Pulmonary artery endothelial cell (primary cell): ENCODE measurements around the gene CFAP20DC. TPM values are rescaled to one million over a fixed set of nuclear protein-coding genes. Genes with fewer than 3 reads are reported as not detected.
"Not testable (repeated sequence)": the region's sequence is repeated elsewhere in the genome, so short reads cannot be mapped to it uniquely, and the experiment has no call there.

Source experiments
- DNase-seq: peaks from one replicate; pipeline ENCODE4 v3.0.0-alpha.2; 2011; ENCODE audit warnings: low read depth, low spot score
- total RNA-seq: library from RNA; depleted of rRNA; stranded (reverse); fragments of >200 nt; gene quantifications from 2 replicates; pipeline ENCODE4 v1.2.3, GENCODE V29; 2014

CFAP20DC gene
- 1.1 and 2.3 TPM in 2 replicates for total RNA-seq

- DNase-seq: peak; percentile 60
These were observed at the start of gene CFAP20DC for GRCh38 chr3:59049671-59050331. Gene CFAP20DC, minus strand, starts transcription at chr3:59050025. Its CDS starts 394 bp downstream, at chr3:59049631.

GRCh38 chr3:59098516-59098915 is 48.7 kb upstream of the CFAP20DC start:
- DNase-seq: not testable (repeated sequence)

GRCh38 chr3:59094446-59094845 is 44.6 kb upstream of the CFAP20DC start:
- DNase-seq: no peak

DNA sequence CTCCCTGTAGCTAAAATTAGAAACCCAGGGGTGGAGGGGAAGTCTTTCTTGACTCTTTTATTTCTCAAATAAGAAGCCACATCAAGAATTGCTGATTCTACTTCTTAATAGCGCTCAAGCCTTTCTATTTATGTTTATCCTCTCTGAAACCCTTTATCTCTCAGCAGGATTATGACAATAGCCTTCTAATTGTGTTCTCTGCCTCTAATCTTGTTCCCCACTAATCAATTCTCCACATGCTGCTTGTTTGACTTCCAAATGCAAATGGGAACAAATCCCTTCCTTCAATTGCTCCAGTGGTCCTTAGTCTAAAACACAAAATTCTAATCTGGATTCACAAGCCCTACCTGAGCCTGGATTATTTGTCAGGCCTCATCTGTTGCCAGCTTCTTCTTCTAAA is 43.7 kb upstream of the CFAP20DC start:
- DNase-seq: no peak

DNA sequence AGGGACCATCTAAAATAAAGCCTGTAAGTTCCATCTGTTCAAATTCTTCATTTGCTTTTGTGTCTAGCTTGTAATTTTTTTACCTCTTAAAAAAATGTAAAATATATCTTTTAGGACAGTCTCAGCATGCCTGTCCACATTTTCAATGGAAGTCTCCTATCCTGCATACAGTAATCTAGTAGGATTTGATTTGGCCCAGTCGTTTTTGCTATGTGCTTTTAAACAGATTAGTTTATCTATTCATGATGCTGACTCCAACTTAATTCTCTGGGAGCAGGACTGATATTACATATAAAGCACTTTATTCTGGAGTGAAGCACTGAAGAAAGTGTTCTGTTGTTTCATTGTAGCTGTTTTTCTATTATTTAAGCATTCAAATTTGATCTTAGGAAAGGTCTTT is 38.9 kb upstream of the CFAP20DC start:
- DNase-seq: no peak

GRCh38 chr3:59085976-59086375 is 36.2 kb upstream of the CFAP20DC start:
- no peak for DNase-seq

DNA sequence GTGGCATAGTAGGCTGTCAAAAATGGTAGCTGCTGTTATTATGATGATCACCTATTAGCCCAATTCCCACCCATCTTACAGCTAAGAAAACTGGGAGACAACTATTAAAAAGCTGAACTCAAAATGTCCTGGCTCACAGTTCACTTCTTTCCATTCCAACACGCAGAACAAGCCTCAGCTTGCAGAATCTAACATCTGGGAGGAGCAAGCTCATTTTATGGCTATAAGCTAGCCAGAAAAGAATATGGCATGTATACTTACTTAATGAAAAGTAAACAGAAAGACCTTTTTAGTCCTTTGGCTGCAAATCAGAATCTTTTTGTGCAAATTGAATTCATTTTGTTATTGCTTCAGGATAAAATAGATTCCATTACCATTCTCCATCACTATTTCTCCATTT is 34.8 kb upstream of the CFAP20DC start:
- DNase-seq: no peak

GRCh38 chr3:59082106-59082505 is 32.3 kb upstream of the CFAP20DC start:
- DNase-seq: no peak

GRCh38 chr3:59081071-59081470 is 31.2 kb upstream of the CFAP20DC start:
- no peak for DNase-seq

DNA sequence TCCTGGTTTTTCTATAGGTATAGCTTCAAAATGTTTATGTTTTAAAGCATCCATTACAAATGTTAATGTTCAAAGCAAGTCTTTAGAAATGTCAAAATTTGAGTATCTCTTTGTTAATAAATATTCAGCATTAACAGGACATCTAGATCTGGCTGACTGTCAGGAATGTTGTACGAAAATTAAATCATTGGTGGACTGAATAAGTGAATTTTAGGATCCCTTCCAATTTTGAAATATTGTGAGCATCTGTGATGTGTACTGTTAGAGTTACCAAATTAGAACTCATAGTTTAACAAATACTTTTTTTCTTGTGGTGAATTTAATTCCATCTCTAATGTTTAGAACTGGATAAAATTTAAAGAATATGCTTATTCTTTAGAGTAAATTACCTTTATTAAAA is 30.1 kb upstream of the CFAP20DC start:
- DNase-seq: no peak

DNA sequence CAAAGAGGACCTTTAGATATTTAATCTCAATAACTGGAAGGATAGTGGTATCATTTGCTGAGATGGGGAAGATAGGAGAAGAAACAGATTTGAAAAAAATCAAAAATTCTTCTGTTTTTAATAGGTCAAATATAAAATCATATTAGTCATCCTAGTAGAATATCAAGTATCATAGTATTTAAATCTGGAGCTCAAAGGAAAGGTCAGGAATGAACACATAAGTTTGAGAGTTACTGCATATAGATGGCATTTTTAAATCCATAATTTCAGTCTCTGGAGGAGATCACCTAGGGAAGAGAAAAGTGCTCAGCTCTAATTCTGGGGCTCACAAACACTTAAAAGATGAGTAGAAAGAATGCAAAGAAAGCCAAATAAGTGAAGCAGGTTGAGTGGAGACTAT is 24.9 kb upstream of the CFAP20DC start:
- no peak for DNase-seq

DNA sequence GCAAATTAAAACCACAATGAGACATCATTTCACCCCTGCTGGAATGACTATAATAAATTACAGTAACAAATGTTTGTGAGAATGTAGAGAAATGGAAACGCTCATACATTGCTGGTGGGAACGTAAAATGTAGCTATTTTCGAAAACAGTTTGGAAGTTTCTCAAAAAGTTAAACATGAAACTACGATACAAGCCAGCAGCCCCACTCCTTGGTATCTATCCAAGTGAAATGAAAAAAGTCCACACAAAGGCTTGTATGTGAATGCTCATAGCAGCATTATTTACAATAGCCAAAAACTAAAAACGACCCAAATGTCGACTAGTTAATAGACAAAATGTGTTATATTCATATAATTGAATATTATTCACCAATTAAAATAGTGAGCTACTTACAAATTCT is 22.9 kb upstream of the CFAP20DC start:
- DNase-seq: no peak

DNA sequence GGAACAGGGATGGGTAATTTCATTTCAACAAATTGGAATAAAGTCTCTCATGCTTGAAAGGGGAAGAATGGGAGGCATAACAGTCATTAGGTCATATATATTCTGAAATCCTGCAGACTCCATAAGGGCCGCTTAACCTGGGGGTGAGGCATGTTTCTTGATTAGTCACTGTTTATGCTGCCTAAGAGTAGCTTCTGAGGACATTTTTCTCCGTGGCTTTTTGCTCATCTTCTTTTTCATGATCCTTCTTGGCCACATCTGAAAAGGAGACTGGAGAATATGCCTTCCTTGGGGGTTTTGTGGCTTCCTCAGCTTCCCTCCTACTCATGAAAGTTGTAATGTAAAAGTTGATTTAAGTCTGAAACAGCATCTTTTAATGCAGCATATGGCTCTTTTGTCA is 20.0 kb upstream of the CFAP20DC start:
- DNase-seq: no peak

DNA sequence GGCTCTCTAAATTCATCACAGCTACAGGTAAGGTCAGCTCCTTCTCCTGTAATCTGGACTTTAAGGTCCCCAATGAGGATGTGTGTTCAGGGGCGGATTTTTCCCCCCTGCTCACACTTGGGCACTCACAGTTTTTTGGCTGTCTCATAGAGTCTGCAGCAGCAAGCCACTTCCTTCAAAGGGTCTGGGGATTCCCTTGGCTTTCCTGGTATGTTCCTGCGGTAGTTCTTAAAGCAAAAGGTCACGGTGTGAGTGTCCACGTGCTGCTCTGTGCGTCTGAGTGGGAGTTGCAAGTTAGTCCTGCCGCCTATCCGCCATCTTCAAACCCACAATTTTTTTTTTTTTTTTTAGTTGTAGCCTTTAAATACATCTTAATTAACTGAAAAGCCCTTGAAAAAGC is 15.4 kb upstream of the CFAP20DC start:
- DNase-seq: no peak

- DNase-seq: no peak
These were observed 14.9 kb upstream of the CFAP20DC start for GRCh38 chr3:59064728-59065127.

DNA sequence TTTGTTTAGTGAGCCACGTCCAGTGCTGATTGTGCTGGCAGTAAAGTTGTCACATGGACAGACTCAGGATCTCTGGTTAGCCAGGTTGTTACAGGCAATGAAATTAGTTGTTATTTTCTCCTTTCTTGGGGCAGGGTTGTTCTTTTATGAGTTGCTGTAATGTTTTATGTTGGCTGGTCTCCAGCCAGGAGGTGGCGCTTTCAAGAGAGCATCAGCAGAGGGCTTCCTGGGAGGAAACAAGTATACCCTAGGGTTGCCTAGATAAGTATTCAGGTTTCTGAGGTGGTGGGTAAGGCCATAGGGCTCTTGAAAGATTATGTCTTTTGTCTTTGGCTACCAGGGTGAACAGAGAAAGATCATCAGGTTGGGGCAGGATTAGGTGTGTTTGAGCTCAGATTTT is 14.5 kb upstream of the CFAP20DC start:
- no peak for DNase-seq

DNA sequence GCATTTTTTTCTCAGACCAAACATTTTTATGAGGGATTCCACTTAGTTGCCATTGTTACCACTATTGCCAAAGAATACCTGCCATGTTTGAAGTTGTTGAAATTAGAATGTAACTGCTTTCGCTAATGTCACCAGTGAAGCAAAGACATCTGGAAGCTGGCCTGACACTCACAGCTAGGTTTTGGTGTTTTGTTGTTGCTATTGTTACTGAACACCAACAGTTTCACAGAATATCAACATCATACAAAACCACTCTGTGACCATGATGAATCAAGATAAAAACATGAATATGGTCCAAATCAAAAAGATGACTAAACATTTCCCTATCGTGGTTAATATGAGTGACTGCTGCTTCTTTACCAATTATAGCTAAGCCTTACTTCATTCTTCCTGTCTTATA is 6.9 kb upstream of the CFAP20DC start:
- DNase-seq: no peak

DNA sequence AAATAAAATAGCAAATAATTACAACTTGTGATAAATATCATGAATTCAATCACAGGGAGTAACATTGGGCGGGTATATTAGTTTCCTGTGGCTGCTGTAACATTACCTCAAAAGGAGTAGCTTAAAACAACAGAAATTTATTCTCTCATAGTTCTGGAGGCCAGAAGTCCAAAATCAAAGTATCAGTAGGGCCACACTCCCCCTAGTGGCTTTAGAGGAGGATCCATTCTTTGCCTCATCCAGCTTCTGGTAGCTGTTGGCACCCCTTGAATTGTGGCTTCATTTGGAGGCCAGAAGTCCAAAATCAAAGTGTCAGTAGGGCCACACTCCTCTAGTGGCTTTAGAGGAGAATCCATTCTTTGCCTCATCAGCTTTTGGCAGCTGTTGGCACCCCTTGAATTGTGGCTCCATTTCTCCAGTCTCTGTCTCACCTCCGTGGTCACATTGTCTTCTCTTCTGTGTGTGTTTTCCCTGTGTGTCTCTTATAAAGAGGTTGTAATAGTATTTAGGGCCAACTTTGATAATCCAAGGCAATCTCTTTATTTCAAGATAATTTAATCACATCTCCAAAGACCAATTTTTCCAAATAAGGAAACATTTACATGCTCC is 3.1 kb upstream of the CFAP20DC start:
- DNase-seq: no peak

DNA sequence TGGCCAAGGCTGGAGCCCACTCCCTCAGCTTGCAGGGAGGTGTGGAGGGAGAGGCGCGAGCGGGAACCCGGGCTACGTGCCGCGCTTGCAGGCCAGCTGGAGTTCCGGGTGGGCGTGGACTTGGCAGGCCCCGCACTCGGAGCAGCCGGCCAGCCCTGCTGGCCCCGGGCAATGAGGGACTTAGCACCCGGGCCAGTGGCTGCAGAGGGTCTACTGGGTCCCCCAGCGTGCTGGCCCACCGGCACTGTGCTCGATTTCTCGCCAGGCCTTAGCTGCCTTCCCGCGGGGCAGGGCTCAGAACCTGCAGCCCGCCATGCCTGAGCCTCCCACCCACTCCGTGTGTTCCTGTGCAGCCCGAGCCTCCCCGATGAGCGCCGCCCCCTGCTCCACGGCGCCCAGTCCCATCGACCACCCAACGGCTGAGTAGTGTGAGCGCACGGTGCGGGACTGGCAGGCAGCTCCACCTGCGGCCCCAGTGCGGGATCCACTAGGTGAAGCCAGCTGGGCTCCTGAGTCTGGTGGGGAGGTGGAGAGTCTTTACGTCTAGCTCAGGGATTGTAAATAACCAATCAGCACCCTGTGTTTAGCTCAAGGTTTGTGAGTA is 1.1 kb upstream of the CFAP20DC start:
- DNase-seq: not testable (repeated sequence)

- no peak for DNase-seq
These were observed 3.0 kb downstream of the CFAP20DC start for GRCh38 chr3:59046839-59047238.

GRCh38 chr3:59043391-59043790 is 6.4 kb downstream of the CFAP20DC start:
- DNase-seq: no peak

DNA sequence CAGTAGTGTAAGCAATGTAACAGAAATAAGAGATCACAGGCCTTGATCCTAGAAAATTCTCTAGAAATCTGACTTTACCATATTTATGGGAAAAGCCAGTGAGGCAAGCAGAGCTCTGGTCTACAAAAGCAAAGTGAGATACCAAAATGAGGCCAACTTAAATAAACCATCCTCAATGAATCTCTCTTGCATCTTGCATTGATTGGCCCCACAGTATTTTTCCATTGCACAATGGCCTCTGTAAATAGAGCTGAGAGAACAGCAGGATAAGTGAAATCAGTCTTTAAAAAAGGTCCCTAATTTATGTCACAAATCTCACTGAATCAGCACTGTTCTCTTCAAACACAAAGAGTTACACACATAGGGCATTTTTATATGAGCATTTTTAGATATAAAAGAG is 8.9 kb downstream of the CFAP20DC start:
- no peak for DNase-seq

DNA sequence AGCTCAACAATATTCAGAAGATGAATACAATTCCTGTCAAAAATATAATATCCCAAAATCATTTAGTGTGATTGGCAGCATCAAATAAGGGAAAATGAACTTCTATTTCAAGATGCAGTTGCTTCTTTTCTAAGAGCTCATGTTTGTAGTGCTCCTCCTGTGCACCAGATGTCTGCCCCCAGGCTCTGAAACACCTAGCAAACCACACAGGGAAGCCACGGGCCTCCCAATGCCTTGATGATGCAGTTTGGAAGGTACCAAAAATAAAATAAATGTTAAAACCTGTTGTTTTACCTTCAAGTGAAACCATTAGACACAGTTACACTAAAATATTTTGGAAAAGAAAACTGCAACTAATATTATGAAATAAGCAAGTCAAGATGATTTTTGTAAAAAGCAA is 22.2 kb downstream of the CFAP20DC start:
- DNase-seq: no peak
